HepG2 (cell line): ENCODE results near the gene KRTDAP. TPM values are rescaled to one million over a fixed set of nuclear protein-coding genes. Genes with fewer than 3 reads are reported as not detected.

Source experiments
- BCL3 ChIP-seq: sonication (generic); formaldehyde crosslinking; IDR thresholded peaks from 2 replicates; pipeline ENCODE4 v1.5.1; 2020; ENCODE audit warnings: mild to moderate bottlenecking, missing genetic modification reagents, moderate library complexity
- BCL6 ChIP-seq: IDR thresholded peaks from 2 replicates; pipeline ENCODE4 v1.6.1; 2016; ENCODE audit warnings: missing genetic modification reagents, missing compliant biosample characterization
- CBX2 ChIP-seq, 2 experiments: fragments of 200-600 bp in 1 of 2; sonication (generic); formaldehyde crosslinking in 1 of 2; IDR thresholded peaks; 2 replicates each; pipeline versions ENCODE4 v1.7.0 to v1.8.1; 2018 to 2022; ENCODE audit warnings: low read depth in 2 of 2, low read length in 1 of 2, mild to moderate bottlenecking in 1 of 2, missing genetic modification reagents in 1 of 2
- CSRNP2 ChIP-seq: sonication (generic); formaldehyde crosslinking; conservative IDR thresholded peaks from 2 replicates; pipeline ENCODE4 v1.8.0; 2022; ENCODE audit warnings: low read depth, missing genetic modification reagents
- DPF2 ChIP-seq: sonication (generic); formaldehyde crosslinking; IDR thresholded peaks from 2 replicates; pipeline ENCODE4 v1.4.0; 2020; ENCODE audit warnings: mild to moderate bottlenecking, low read depth, missing genetic modification reagents, borderline replicate concordance
- GABPB1 ChIP-seq: IDR thresholded peaks from 2 replicates; pipeline ENCODE4 v1.6.1; 2016; ENCODE audit warnings: mild to moderate bottlenecking, missing genetic modification reagents, moderate library complexity, missing compliant biosample characterization
- HOXD1 ChIP-seq: sonication (generic); formaldehyde crosslinking; IDR thresholded peaks from 2 replicates; pipeline ENCODE4 v1.5.0; 2020; ENCODE audit warnings: missing genetic modification reagents
- JUN ChIP-seq: sonication (generic); formaldehyde crosslinking; IDR thresholded peaks from 2 replicates; pipeline ENCODE4 v1.4.0; 2020; ENCODE audit warnings: mild to moderate bottlenecking, missing genetic modification reagents
- KLF12 ChIP-seq: sonication (generic); formaldehyde crosslinking; IDR thresholded peaks from 2 replicates; pipeline ENCODE4 v1.4.0; 2020; ENCODE audit warnings: missing genetic modification reagents, borderline replicate concordance
- NBN ChIP-seq: fragments of 450-650 bp; conservative IDR thresholded peaks from 2 replicates; pipeline ENCODE4 v1.6.1; 2017
- NKX3-1 ChIP-seq: sonication (generic); formaldehyde crosslinking; IDR thresholded peaks from 2 replicates; pipeline ENCODE4 v1.5.0; 2020; ENCODE audit warnings: missing genetic modification reagents
- TCF12 ChIP-seq, 2 experiments: fragments of 450-650 bp in 1 of 2; sonication (generic) in 1 of 2; formaldehyde crosslinking in 1 of 2; IDR thresholded peaks; 2 replicates each; pipeline versions ENCODE4 v1.6.1 to v1.8.0; 2017 to 2022; ENCODE audit warnings: antibody characterized with exemption in 1 of 2, mild to moderate bottlenecking in 1 of 2, missing genetic modification reagents in 1 of 2, moderate library complexity in 1 of 2
- TOPORS ChIP-seq: sonication (generic); formaldehyde crosslinking; IDR thresholded peaks from 2 replicates; pipeline ENCODE4 v1.8.0; 2023; ENCODE audit warnings: mild to moderate bottlenecking, missing genetic modification reagents
- ZNF414 ChIP-seq: sonication (generic); formaldehyde crosslinking; IDR thresholded peaks from 2 replicates; pipeline ENCODE4 v1.5.0; 2020; ENCODE audit warnings: missing genetic modification reagents
- ZNF484 ChIP-seq: sonication (generic); formaldehyde crosslinking; IDR thresholded peaks from 2 replicates; pipeline ENCODE4 v1.5.1; 2020; ENCODE audit warnings: mild to moderate bottlenecking, low read depth, missing genetic modification reagents, borderline replicate concordance
- ZNF670 ChIP-seq: sonication (generic); formaldehyde crosslinking; IDR thresholded peaks from 2 replicates; pipeline ENCODE4 v1.8.0; 2022; ENCODE audit warnings: mild to moderate bottlenecking, missing genetic modification reagents, borderline replicate concordance
- polyA plus RNA-seq, 8 experiments: library from polyadenylated mRNA; depleted of rRNA in 3 of 8; stranded (reverse) in 7 of 8; unstranded in 1 of 8; fragments of >200 nt; fragmentation: Illumina TruSeq in 4 of 8; extraction: Trizol in 4 of 8; gene quantifications; 2 replicates each; pipeline versions ENCODE4 v1.2.1 to v1.2.3, GENCODE V29; 2011 to 2016; ENCODE audit warnings: low read depth in 4 of 8, missing spikeins in 1 of 8, mixed read lengths in 1 of 8; ENCODE audit not compliant: insufficient read depth in 1 of 8
- total RNA-seq, 5 experiments: library from RNA; depleted of rRNA; stranded (reverse); fragments of >200 nt; fragmentation: Illumina TruSeq; extraction: Trizol; gene quantifications; 2 replicates each; pipeline ENCODE4 v1.2.3, GENCODE V29; 2016; ENCODE audit warnings: low read depth in 1 of 5
- TF ChIP-seq, protein P1 (sequence below): IDR thresholded peaks from 2 replicates; pipeline ENCODE4 v1.6.1; 2016; ENCODE audit warnings: missing compliant biosample characterization, missing genetic modification reagents, borderline replicate concordance
- TF ChIP-seq, protein P2 (sequence below): fragments of 450-650 bp; IDR thresholded peaks from 2 replicates; pipeline ENCODE4 v1.6.1; 2017; ENCODE audit warnings: mild to moderate bottlenecking

The KRTDAP gene
- total and polyA plus RNA-seq, 2 of the 13 experiments (the other 11 are each of a cell fraction or from before 2014, with no cell fraction given), result 0.86 to 1.5 TPM

DNA sequence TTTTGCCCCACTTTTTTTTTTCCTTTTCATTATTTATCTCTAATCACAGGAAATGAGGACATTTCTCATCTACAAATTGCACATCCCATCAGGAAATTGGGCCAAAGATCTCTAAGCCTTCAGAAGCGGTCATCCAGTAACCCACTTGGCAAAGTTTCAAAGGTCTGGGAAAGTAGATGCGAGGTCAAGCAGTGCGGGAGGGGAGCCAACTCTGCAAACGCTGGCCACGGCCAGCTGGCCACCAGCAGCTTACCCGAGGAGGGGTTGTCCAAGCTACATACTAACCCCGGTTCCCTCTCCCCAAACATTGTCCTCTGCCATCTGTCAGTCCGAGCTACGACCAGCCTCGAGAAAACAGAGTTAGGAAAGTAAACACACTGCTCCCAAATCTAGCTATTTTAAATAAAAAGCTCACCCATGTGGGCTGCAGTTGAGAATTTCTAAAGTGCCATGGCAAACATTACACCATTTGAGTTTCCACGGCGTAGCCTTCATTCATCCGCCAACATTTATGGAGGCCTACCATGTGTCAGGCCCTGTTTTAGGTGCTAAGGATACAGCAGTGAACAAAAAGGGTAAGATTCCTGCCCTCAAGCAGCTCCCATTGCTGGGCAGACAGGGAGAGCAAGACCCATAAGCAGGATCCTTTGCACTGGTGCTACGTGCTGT is 30.7 kb downstream of the KRTDAP start (continued):
- TF ChIP-seq BCL3 (no peak), GABPB1 (CRISPR knock-in tag) (no peak), NKX3-1 (CRISPR knock-in tag) (no peak), BCL6 (CRISPR knock-in tag) (peak; percentile 67), CSRNP2 (CRISPR knock-in tag) (no peak), ZNF484 (CRISPR knock-in tag) (no peak), TOPORS (CRISPR knock-in tag) (no peak), KLF12 (CRISPR knock-in tag) (no peak), ZNF414 (CRISPR knock-in tag) (no peak), JUN (CRISPR knock-in tag) (no peak), CBX2 (IDR thresholded peaks at IDR 0.05; ENCODE audit: low read depth, low read length) (no peak), CBX2 (CRISPR knock-in tag; IDR thresholded peaks at IDR 0.05; ENCODE audit: low read depth) (no peak), HOXD1 (CRISPR knock-in tag) (no peak), TCF12 (IDR thresholded peaks at IDR 0.05) (no peak), TCF12 (CRISPR knock-in tag; IDR thresholded peaks at IDR 0.05) (0 out of 2 replicates have a peak, but pooled peaks have one; percentile 8), DPF2 (CRISPR knock-in tag) (no peak), NBN (no peak), ZNF670 (CRISPR knock-in tag) (peak; percentile 76; the same call in 1 of the 2 replicates)
- TF ChIP-seq, protein P1, sequence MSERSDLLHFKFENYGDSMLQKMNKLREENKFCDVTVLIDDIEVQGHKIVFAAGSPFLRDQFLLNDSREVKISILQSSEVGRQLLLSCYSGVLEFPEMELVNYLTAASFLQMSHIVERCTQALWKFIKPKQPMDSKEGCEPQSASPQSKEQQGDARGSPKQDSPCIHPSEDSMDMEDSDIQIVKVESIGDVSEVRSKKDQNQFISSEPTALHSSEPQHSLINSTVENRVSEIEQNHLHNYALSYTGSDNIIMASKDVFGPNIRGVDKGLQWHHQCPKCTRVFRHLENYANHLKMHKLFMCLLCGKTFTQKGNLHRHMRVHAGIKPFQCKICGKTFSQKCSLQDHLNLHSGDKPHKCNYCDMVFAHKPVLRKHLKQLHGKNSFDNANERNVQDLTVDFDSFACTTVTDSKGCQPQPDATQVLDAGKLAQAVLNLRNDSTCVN (CRISPR knock-in tag), result no peak
- TF ChIP-seq, protein P2, sequence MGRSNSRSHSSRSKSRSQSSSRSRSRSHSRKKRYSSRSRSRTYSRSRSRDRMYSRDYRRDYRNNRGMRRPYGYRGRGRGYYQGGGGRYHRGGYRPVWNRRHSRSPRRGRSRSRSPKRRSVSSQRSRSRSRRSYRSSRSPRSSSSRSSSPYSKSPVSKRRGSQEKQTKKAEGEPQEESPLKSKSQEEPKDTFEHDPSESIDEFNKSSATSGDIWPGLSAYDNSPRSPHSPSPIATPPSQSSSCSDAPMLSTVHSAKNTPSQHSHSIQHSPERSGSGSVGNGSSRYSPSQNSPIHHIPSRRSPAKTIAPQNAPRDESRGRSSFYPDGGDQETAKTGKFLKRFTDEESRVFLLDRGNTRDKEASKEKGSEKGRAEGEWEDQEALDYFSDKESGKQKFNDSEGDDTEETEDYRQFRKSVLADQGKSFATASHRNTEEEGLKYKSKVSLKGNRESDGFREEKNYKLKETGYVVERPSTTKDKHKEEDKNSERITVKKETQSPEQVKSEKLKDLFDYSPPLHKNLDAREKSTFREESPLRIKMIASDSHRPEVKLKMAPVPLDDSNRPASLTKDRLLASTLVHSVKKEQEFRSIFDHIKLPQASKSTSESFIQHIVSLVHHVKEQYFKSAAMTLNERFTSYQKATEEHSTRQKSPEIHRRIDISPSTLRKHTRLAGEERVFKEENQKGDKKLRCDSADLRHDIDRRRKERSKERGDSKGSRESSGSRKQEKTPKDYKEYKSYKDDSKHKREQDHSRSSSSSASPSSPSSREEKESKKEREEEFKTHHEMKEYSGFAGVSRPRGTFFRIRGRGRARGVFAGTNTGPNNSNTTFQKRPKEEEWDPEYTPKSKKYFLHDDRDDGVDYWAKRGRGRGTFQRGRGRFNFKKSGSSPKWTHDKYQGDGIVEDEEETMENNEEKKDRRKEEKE, result no peak
